IPS-15b (cell line): ENCODE data around the gene STK17B.

Experiments used
- H3K27me3 ChIP-seq: one replicate; pipeline ENCODE4 v1.6.1; 2013; ENCODE audit warnings: low read length; ENCODE audit not compliant: control insufficient read depth, insufficient read depth
- H3K36me3 ChIP-seq: one replicate; pipeline ENCODE4 v1.6.1; 2013; ENCODE audit warnings: low read length; ENCODE audit not compliant: control insufficient read depth, insufficient read depth
- H3K4me1 ChIP-seq: one replicate; pipeline ENCODE4 v1.6.1; 2013; ENCODE audit warnings: mild to moderate bottlenecking, low read length; ENCODE audit not compliant: control insufficient read depth, insufficient read depth
- H3K4me3 ChIP-seq: one replicate; pipeline ENCODE4 v1.5.1; 2013; ENCODE audit warnings: low read depth, low read length
- H3K9ac ChIP-seq: one replicate; pipeline ENCODE4 v1.6.1; 2013; ENCODE audit warnings: low read depth, mild to moderate bottlenecking, low read length
- H3K9me3 ChIP-seq: one replicate; pipeline ENCODE4 v1.6.1; 2013; ENCODE audit warnings: mild to moderate bottlenecking, low read length; ENCODE audit not compliant: control insufficient read depth, insufficient read depth

STK17B gene

GRCh38 chr2:196148736-196149135 lies 22.6 kb downstream of the STK17B start:
- no peak overlapping the region for H3K4me3 ChIP-seq
- no peaks in the 10 kb centered on the region for H3K9me3 ChIP-seq
- no peaks in the 10 kb centered on the region for H3K4me1 ChIP-seq
- no peak overlapping the region for H3K9ac ChIP-seq
- no peaks in the 10 kb centered on the region for H3K27me3 ChIP-seq
- peaks cover 3% of the 10 kb centered on the region for H3K36me3 ChIP-seq

- no peak overlapping the region for H3K9ac ChIP-seq
- H3K9me3 ChIP-seq = no peaks in the 10 kb centered on the region
- H3K27me3 ChIP-seq = no peaks in the 10 kb centered on the region
- H3K4me3 ChIP-seq = no peak overlapping the region
- H3K36me3 ChIP-seq = no peaks in the 10 kb centered on the region
- H3K4me1 ChIP-seq = no peaks in the 10 kb centered on the region
These were observed 26.1 kb downstream of the STK17B start for GRCh38 chr2:196145256-196145655.

- Histone ChIP-seq H3K9me3 (no peaks in the 10 kb centered on the region), H3K27me3 (no peaks in the 10 kb centered on the region), H3K4me1 (no peaks in the 10 kb centered on the region), H3K9ac (no peak overlapping the region), H3K36me3 (no peaks in the 10 kb centered on the region), H3K4me3 (no peak overlapping the region)
These were observed 26.8 kb downstream of the STK17B start for GRCh38 chr2:196144513-196145126.

- Histone ChIP-seq H3K9ac (no peak overlapping the region), H3K27me3 (no peaks in the 10 kb centered on the region), H3K4me3 (no peak overlapping the region), H3K9me3 (no peaks in the 10 kb centered on the region), H3K4me1 (no peaks in the 10 kb centered on the region), H3K36me3 (no peaks in the 10 kb centered on the region)
These were observed 27.6 kb downstream of the STK17B start for GRCh38 chr2:196143730-196144131.

GRCh38 chr2:196142825-196143224 lies 28.6 kb downstream of the STK17B start:
- H3K4me3 ChIP-seq = no peak overlapping the region
- no peaks in the 10 kb centered on the region for H3K4me1 ChIP-seq
- no peaks in the 10 kb centered on the region for H3K36me3 ChIP-seq
- no peak overlapping the region for H3K9ac ChIP-seq
- H3K27me3 ChIP-seq = no peaks in the 10 kb centered on the region
- no peaks in the 10 kb centered on the region for H3K9me3 ChIP-seq

- Histone ChIP-seq H3K36me3 (no peaks in the 10 kb centered on the region), H3K9me3 (no peaks in the 10 kb centered on the region), H3K4me3 (no peak overlapping the region), H3K4me1 (no peaks in the 10 kb centered on the region), H3K9ac (no peak overlapping the region), H3K27me3 (no peaks in the 10 kb centered on the region)
These were observed 31.2 kb downstream of the STK17B start for GRCh38 chr2:196140213-196140612.

GRCh38 chr2:196137271-196137670 lies 34.1 kb downstream of the STK17B start:
- H3K4me1 ChIP-seq = no peaks in the 10 kb centered on the region
- no peak overlapping the region for H3K4me3 ChIP-seq
- peaks cover 3% of the 10 kb centered on the region for H3K9me3 ChIP-seq
- no peaks in the 10 kb centered on the region for H3K27me3 ChIP-seq
- no peak overlapping the region for H3K9ac ChIP-seq
- H3K36me3 ChIP-seq = no peaks in the 10 kb centered on the region

- H3K9ac ChIP-seq = no peak overlapping the region
- H3K4me1 ChIP-seq = no peaks in the 10 kb centered on the region
- H3K27me3 ChIP-seq = no peaks in the 10 kb centered on the region
- no peaks in the 10 kb centered on the region for H3K36me3 ChIP-seq
- peaks cover 11% of the 10 kb centered on the region for H3K9me3 ChIP-seq
- H3K4me3 ChIP-seq = no peak overlapping the region
These were observed 35.2 kb downstream of the STK17B start for GRCh38 chr2:196136151-196136550.

GRCh38 chr2:196131949-196132925 lies 39.1 kb downstream of the STK17B start:
- Histone ChIP-seq H3K9ac (no peak overlapping the region), H3K27me3 (no peaks in the 10 kb centered on the region), H3K4me3 (no peak overlapping the region), H3K4me1 (no peaks in the 10 kb centered on the region), H3K36me3 (peaks cover 6% of the 10 kb centered on the region), H3K9me3 (peaks cover 25% of the 10 kb centered on the region)

- H3K36me3 ChIP-seq = peaks cover 6% of the 10 kb centered on the region
- H3K9me3 ChIP-seq = peaks cover 25% of the 10 kb centered on the region
These were observed 39.9 kb downstream of the STK17B start for GRCh38 chr2:196131384-196131937.

GRCh38 chr2:196130039-196130825 lies 41.1 kb downstream of the STK17B start:
- Histone ChIP-seq H3K9ac (no peak overlapping the region), H3K27me3 (no peaks in the 10 kb centered on the region), H3K36me3 (peaks cover 6% of the 10 kb centered on the region), H3K4me1 (no peaks in the 10 kb centered on the region), H3K4me3 (no peak overlapping the region), H3K9me3 (peaks cover 25% of the 10 kb centered on the region)

More at GRCh38 chr2:196131384-196131937, 39.9 kb downstream of the STK17B start:
- no peaks in the 10 kb centered on the region for H3K4me1 ChIP-seq
- no peaks in the 10 kb centered on the region for H3K27me3 ChIP-seq
- no peak overlapping the region for H3K9ac ChIP-seq
- no peak overlapping the region for H3K4me3 ChIP-seq
